ENCODE measurements around the gene IGFL4. TPM values are rescaled to one million over a fixed set of nuclear protein-coding genes. Genes with fewer than 3 reads are reported as not detected.
A peak's percentile ranks its signal among the peaks of the same experiment; 100 is the strongest.
"Not testable (repeated sequence)": the region's sequence is repeated elsewhere in the genome, so short reads cannot be mapped to it uniquely, and the experiment has no call there.

IGFL4 gene
- total RNA-seq, 1 experiment from 2014 or later: not detected

DNA sequence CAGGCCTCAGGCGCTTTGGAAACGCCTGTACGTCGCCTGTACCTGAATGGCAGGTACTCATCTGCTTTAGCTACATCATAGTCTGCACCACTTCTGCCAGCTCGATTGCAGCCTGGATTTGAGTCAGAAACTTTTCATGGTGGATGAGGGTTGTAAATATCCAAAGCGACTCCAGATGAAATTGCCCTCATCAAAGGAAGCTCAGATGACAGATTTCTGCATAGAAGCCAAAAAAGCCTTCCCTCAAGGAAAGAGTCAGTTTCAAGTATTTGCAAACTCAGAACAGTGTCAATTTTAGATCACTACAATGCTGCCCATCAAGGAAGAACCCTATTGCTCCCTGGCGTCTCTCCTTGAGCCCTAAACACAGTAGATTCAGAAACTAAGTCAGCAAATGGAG lies 38.8 kb upstream of the IGFL4 start:
- Histone ChIP-seq H2AFZ (ENCODE audit: low read length) (no peak overlapping the region), H3K27me3 (ENCODE audit: low read length) (no peaks in the 10 kb centered on the region), H3K4me2 (ENCODE audit: low read depth, low read length, poor library complexity, severe bottlenecking) (no peak overlapping the region), H3K9ac (ENCODE audit: low read length) (no peak overlapping the region), H3K9me2 (replicated peaks; ENCODE audit: insufficient read depth, low read length) (no peaks in the 10 kb centered on the region), H3K36me3 (ENCODE audit: insufficient read depth, low read length) (no peaks in the 10 kb centered on the region), H4K20me1 (ENCODE audit: insufficient read depth, low read depth, low read length) (no peaks in the 10 kb centered on the region), H3K4me1 (ENCODE audit: low read length) (no peaks in the 10 kb centered on the region), H3K79me2 (ENCODE audit: low read length) (no peaks in the 10 kb centered on the region), H3K4me3 (ENCODE audit: low read length) (no peak overlapping the region), H3K27ac (ENCODE audit: low read length) (no peak overlapping the region), H3K9me3 (ENCODE audit: low read length) (no peaks in the 10 kb centered on the region)
- no peak for DNase-seq

DNA sequence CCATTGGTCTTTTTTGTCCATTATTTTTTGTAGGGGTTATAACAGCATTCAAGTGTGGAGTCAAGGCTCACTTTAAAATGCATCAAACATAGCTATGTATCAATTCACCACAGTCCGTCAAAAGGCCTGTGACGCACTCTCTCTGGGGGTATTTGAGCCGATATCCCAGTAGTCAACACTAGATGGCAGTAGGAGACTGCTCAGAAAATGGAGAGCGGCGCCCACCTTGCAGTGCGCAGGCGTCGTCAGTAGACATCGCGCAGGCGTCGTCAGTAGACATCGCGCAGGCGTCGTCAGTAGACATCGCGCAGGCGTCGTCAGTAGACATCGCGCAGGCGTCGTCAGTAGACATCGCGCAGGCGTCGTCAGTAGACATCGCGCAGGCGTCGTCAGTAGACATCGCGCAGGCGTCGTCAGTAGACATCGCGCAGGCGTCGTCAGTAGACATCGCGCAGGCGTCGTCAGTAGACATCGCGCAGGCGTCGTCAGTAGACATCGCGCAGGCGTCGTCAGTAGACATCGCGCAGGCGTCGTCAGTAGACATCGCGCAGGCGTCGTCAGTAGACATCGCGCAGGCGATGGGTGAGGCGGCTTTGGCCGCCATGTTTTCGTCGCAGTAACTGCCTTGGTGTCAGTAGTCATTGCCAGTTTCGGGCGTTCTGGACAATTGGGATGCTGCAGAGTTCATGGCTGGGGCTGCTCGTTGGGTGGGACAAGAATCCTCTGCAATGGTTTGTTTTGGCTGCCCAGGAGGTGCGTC lies 38.0 kb upstream of the IGFL4 start:
- not testable (repeated sequence) for H3K79me2 ChIP-seq (ENCODE audit: low read length); H3K4me3 ChIP-seq (ENCODE audit: low read length); H3K27me3 ChIP-seq (ENCODE audit: low read length); H2AFZ ChIP-seq (ENCODE audit: low read length); H4K20me1 ChIP-seq (ENCODE audit: insufficient read depth, low read depth, low read length); H3K36me3 ChIP-seq (ENCODE audit: insufficient read depth, low read length); H3K9me2 ChIP-seq (replicated peaks; ENCODE audit: insufficient read depth, low read length); H3K9ac ChIP-seq (ENCODE audit: low read length); H3K4me2 ChIP-seq (ENCODE audit: low read depth, low read length, poor library complexity, severe bottlenecking); H3K27ac ChIP-seq (ENCODE audit: low read length); H3K4me1 ChIP-seq (ENCODE audit: low read length); H3K9me3 ChIP-seq (ENCODE audit: low read length)
- DNase-seq: peak; percentile 70

DNA sequence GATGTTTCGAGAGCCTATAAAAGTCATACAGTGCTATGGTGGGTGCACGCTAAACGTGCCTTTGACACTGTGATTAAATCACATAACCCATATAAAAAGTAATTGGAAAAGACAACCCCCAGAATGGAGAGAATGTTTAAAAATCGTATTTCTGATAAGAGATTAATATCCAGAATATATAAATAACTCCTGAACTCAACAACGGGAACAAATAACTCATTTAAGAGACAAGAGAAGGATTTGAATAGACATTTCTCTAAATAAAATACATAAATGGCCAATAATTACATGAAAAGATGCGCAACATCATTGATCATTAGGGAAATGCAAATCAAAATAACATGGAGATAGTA lies 37.0 kb upstream of the IGFL4 start:
- no peaks in the 10 kb centered on the region for H4K20me1 ChIP-seq (ENCODE audit: insufficient read depth, low read depth, low read length)
- no peaks in the 10 kb centered on the region for H3K4me1 ChIP-seq (ENCODE audit: low read length)
- H3K4me2 ChIP-seq (ENCODE audit: low read depth, low read length, poor library complexity, severe bottlenecking): no peak overlapping the region
- no peak overlapping the region for H3K27ac ChIP-seq (ENCODE audit: low read length)
- no peaks in the 10 kb centered on the region for H3K79me2 ChIP-seq (ENCODE audit: low read length)
- no peak overlapping the region for H2AFZ ChIP-seq (ENCODE audit: low read length)
- no peaks in the 10 kb centered on the region for H3K27me3 ChIP-seq (ENCODE audit: low read length)
- DNase-seq: no peak
- no peaks in the 10 kb centered on the region for H3K36me3 ChIP-seq (ENCODE audit: insufficient read depth, low read length)
- no peak overlapping the region for H3K4me3 ChIP-seq (ENCODE audit: low read length)
- H3K9me2 ChIP-seq (replicated peaks; ENCODE audit: insufficient read depth, low read length): no peaks in the 10 kb centered on the region
- no peak overlapping the region for H3K9ac ChIP-seq (ENCODE audit: low read length)
- no peaks in the 10 kb centered on the region for H3K9me3 ChIP-seq (ENCODE audit: low read length)

DNA sequence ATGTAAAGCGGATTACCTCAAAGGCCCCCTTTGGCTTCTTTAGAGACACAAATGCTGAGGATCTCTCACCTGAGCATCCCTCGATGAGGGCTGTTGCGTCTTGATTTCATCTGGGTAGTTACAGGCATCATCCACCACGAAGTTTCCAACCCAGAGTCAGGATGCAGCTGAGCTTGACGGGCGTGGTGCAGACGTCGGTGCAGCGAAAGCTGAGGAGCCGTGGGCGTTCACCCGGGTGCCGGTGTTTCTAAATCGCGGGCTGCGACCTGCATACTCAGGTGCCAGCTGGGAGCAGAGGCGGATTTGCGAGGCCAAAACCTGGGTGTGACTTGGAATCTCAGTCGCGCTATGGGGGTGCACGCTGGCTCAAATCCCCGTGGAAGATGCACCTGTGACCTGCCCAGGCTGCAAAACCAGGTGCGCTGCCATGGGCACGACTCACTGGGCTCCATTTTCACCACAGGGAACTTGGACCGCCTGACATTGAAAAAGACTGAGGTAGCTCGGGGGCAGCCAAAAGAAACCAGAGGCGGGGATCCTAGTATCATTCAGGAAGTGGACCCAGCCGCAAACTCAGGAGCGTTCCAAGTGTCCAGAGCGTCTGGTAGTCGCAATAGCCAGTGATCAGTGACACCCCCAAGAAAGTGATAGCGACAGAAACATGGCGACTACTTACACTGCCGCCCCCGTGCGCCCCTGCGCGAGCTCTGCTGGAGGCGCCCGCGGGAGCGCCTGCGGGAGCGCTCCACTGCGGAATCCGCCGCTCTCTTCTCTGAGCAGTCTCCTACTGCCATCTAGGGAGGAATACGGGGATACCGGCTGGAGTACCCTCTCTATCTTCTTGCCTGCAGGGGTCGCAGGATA lies 36.4 kb upstream of the IGFL4 start:
- H3K79me2 ChIP-seq (ENCODE audit: low read length): no peaks in the 10 kb centered on the region
- no peaks in the 10 kb centered on the region for H3K9me3 ChIP-seq (ENCODE audit: low read length)
- peak overlapping the region; percentile 19 for H3K4me2 ChIP-seq (ENCODE audit: low read depth, low read length, poor library complexity, severe bottlenecking)
- no peaks in the 10 kb centered on the region for H4K20me1 ChIP-seq (ENCODE audit: insufficient read depth, low read depth, low read length)
- H3K9ac ChIP-seq (ENCODE audit: low read length): no peak overlapping the region
- no peak overlapping the region for H3K4me3 ChIP-seq (ENCODE audit: low read length)
- no peak overlapping the region for H3K27ac ChIP-seq (ENCODE audit: low read length)
- no peak overlapping the region for H2AFZ ChIP-seq (ENCODE audit: low read length)
- H3K9me2 ChIP-seq (replicated peaks; ENCODE audit: insufficient read depth, low read length): no peaks in the 10 kb centered on the region
- no peaks in the 10 kb centered on the region for H3K36me3 ChIP-seq (ENCODE audit: insufficient read depth, low read length)
- H3K4me1 ChIP-seq (ENCODE audit: low read length): no peaks in the 10 kb centered on the region
- peak; percentile 84 for DNase-seq
- H3K27me3 ChIP-seq (ENCODE audit: low read length): no peaks in the 10 kb centered on the region

DNA sequence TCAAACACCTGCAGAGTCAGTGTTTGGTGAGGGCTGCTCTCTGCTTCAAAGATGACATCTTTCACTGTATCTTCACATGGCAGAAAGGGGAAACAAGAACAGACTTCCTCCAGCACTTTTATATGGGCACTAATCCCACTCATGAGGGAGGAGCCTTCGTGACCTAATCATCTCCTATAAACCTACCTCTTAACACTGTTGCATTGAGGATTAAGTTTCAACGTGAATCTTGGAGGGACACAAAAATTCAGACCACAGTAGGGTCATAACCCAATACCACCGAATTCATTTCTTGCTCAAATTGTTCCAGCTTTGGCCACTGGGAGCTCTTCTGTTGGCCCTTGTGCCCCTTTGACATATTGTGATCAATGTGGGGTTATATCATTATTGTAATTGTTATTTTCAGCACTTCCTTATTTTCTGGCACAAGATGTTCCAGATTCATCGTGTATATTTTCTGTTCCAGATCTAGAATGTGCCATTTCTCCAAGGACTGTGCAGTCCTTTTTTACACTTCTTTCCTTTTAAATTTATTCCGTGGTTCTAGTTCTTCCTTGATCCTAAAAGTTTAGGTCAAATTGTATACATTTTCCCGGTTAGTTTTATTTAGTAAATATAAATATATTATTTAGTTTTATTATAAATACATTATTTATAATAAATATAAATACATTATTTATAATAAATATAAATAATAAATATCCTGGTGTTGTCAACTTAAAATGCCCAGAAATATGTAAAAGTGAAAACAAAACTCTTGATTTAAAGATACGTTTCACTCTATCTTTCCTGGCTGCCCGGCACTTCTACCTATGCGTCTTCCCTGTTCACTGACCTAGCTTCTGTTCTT lies 35.5 kb upstream of the IGFL4 start:
- peak; percentile 42 for DNase-seq
- H2AFZ ChIP-seq (ENCODE audit: low read length): no peak overlapping the region
- no peaks in the 10 kb centered on the region for H3K79me2 ChIP-seq (ENCODE audit: low read length)
- no peaks in the 10 kb centered on the region for H3K27me3 ChIP-seq (ENCODE audit: low read length)
- no peak overlapping the region for H3K9ac ChIP-seq (ENCODE audit: low read length)
- H3K9me2 ChIP-seq (replicated peaks; ENCODE audit: insufficient read depth, low read length): no peaks in the 10 kb centered on the region
- no peaks in the 10 kb centered on the region for H4K20me1 ChIP-seq (ENCODE audit: insufficient read depth, low read depth, low read length)
- H3K4me2 ChIP-seq (ENCODE audit: low read depth, low read length, poor library complexity, severe bottlenecking): no peak overlapping the region
- no peak overlapping the region for H3K4me3 ChIP-seq (ENCODE audit: low read length)
- no peaks in the 10 kb centered on the region for H3K9me3 ChIP-seq (ENCODE audit: low read length)
- H3K4me1 ChIP-seq (ENCODE audit: low read length): no peaks in the 10 kb centered on the region
- no peak overlapping the region for H3K27ac ChIP-seq (ENCODE audit: low read length)
- H3K36me3 ChIP-seq (ENCODE audit: insufficient read depth, low read length): no peaks in the 10 kb centered on the region

DNA sequence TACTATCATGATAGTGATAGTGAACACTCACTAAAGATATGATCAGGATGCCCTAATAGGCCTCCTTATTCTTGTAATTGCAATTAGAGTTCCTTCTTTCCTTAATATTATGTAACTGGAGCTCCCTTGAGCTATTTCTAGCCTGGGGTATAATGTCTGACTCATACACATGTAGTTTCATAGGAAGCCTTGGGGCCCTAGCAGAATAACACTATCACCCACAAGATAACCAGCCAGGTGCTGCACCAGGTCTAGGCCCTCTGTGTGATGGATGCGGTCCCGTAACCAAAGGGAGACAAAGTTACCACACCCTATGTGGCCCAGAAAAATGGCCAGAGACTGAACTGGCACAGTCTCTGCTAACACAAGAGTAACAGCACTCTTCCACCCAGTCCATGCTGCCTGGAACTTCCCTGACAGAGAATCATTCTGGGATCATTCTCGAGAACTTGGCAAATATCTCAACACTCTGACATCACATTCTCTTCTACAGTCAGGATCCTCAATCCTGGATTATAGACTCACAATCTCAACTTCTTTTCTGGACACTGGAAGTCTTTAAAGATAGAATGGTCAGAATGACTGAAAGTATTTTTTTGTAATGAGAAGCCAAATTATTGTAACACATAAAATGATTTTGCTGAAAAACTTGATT lies 32.6 kb upstream of the IGFL4 start:
- H3K9me2 ChIP-seq (replicated peaks; ENCODE audit: insufficient read depth, low read length): no peaks in the 10 kb centered on the region
- no peaks in the 10 kb centered on the region for H3K9me3 ChIP-seq (ENCODE audit: low read length)
- H3K27ac ChIP-seq (ENCODE audit: low read length): no peak overlapping the region
- no peak overlapping the region for H2AFZ ChIP-seq (ENCODE audit: low read length)
- H4K20me1 ChIP-seq (ENCODE audit: insufficient read depth, low read depth, low read length): no peaks in the 10 kb centered on the region
- no peaks in the 10 kb centered on the region for H3K27me3 ChIP-seq (ENCODE audit: low read length)
- H3K79me2 ChIP-seq (ENCODE audit: low read length): no peaks in the 10 kb centered on the region
- H3K4me1 ChIP-seq (ENCODE audit: low read length): no peaks in the 10 kb centered on the region
- H3K9ac ChIP-seq (ENCODE audit: low read length): no peak overlapping the region
- H3K4me2 ChIP-seq (ENCODE audit: low read depth, low read length, poor library complexity, severe bottlenecking): no peak overlapping the region
- DNase-seq: no peak
- no peaks in the 10 kb centered on the region for H3K36me3 ChIP-seq (ENCODE audit: insufficient read depth, low read length)
- no peak overlapping the region for H3K4me3 ChIP-seq (ENCODE audit: low read length)

DNA sequence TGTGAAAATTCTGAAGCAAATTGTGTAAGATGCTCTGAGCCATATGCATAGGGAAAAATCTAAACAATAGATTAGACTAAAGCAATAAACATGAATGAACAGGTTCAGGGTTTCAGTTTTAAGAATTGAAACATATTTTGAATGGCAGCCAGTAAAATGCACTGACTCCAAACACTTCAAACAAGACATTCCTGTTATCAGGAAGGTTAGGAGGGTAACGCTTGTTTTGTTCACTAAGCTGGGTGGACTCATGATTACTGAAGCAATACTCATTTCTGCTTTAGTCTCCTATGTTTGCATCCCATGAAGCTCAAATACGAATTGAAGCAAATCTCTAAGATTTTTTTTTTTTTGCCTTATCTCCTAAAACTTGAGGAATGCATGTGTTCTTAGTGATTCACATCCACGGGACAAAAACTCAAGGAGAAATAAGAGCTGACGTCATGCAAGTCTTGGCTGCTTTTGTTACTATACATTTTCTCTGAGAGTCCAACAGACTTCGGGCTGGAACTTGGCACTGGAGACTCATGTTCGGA lies 29.1 kb upstream of the IGFL4 start:
- H3K27me3 ChIP-seq (ENCODE audit: low read length): no peaks in the 10 kb centered on the region
- DNase-seq: no peak
- no peak overlapping the region for H2AFZ ChIP-seq (ENCODE audit: low read length)
- H3K4me3 ChIP-seq (ENCODE audit: low read length): no peak overlapping the region
- H3K36me3 ChIP-seq (ENCODE audit: insufficient read depth, low read length): no peaks in the 10 kb centered on the region
- H3K79me2 ChIP-seq (ENCODE audit: low read length): no peaks in the 10 kb centered on the region
- no peaks in the 10 kb centered on the region for H3K9me2 ChIP-seq (replicated peaks; ENCODE audit: insufficient read depth, low read length)
- no peak overlapping the region for H3K4me2 ChIP-seq (ENCODE audit: low read depth, low read length, poor library complexity, severe bottlenecking)
- no peak overlapping the region for H3K9ac ChIP-seq (ENCODE audit: low read length)
- no peaks in the 10 kb centered on the region for H4K20me1 ChIP-seq (ENCODE audit: insufficient read depth, low read depth, low read length)
- no peaks in the 10 kb centered on the region for H3K4me1 ChIP-seq (ENCODE audit: low read length)
- no peak overlapping the region for H3K27ac ChIP-seq (ENCODE audit: low read length)
- no peaks in the 10 kb centered on the region for H3K9me3 ChIP-seq (ENCODE audit: low read length)
